A673 (cell line): ENCODE data around the gene OARD1. TPM values are rescaled to one million over a fixed set of nuclear protein-coding genes. Genes with fewer than 3 reads are reported as not detected.
A peak's percentile ranks its signal among the peaks of the same experiment; 100 is the strongest.

Experiments
- BruUV-seq: library from RNA; stranded (reverse); fragments of 400-500 nt; replicated peaks from 2 replicates; lab custom pipeline; 2021; lab: Mats Ljungman, UMichigan
- CTCF ChIA-PET: fragments of 300-600 bp; sonication (Branson Sonifier 250); formaldehyde crosslinking; loops from one replicate; lab custom pipeline; 2022; ENCODE audit warnings: antibody characterized with exemption; lab: Charles Lee
- POLR2A ChIA-PET: fragments of 300-600 bp; sonication (Branson Sonifier 250); formaldehyde crosslinking; loops from one replicate; lab custom pipeline; 2022; ENCODE audit warnings: antibody characterized with exemption; ENCODE audit not compliant: low non-redundant PET; lab: Charles Lee
- DNase-seq: peaks from one replicate; pipeline ENCODE4 v3.0.0-alpha.2; 2015; ENCODE audit warnings: low spot score
- H3K27ac ChIP-seq: fragments of 200-600 bp; sonication (generic); 2 replicates; pipeline ENCODE4 v1.5.1; 2016; ENCODE audit warnings: mixed run types, low read depth, mild to moderate bottlenecking, mixed read lengths, antibody characterized with exemption, low read length; ENCODE audit not compliant: poor library complexity, severe bottlenecking
- H3K27me3 ChIP-seq: fragments of 200-600 bp; sonication (generic); replicated peaks from 2 replicates; pipeline ENCODE4 v1.6.1; 2017; ENCODE audit warnings: mixed run types, low read depth, mild to moderate bottlenecking, mixed read lengths, antibody characterized with exemption, low read length; ENCODE audit not compliant: insufficient read depth, poor library complexity
- H3K36me3 ChIP-seq: fragments of 200-600 bp; sonication (generic); 2 replicates; pipeline ENCODE4 v1.6.1; 2016; ENCODE audit warnings: mixed run types, mild to moderate bottlenecking, mixed read lengths, antibody characterized with exemption, low read length; ENCODE audit not compliant: insufficient read depth, poor library complexity, severe bottlenecking
- H3K4me1 ChIP-seq: fragments of 200-600 bp; sonication (generic); 2 replicates; pipeline ENCODE4 v1.6.1; 2017; ENCODE audit warnings: mixed run types, mild to moderate bottlenecking, mixed read lengths, antibody characterized with exemption, low read length; ENCODE audit not compliant: insufficient read depth, poor library complexity, severe bottlenecking
- H3K4me3 ChIP-seq: fragments of 200-600 bp; sonication (generic); 2 replicates; pipeline ENCODE4 v1.5.1; 2016; ENCODE audit warnings: low read depth, mixed run types, mild to moderate bottlenecking, mixed read lengths, low read length; ENCODE audit not compliant: poor library complexity, severe bottlenecking
- H3K9me3 ChIP-seq: fragments of 200-600 bp; sonication (generic); 2 replicates; pipeline ENCODE4 v1.6.1; 2016; ENCODE audit warnings: mixed run types, low read depth, mild to moderate bottlenecking, mixed read lengths, antibody characterized with exemption, low read length; ENCODE audit not compliant: poor library complexity, severe bottlenecking
- CTCF ChIP-seq: fragments of 300-800, 200-600 bp; sonication (generic); conservative IDR thresholded peaks from 2 replicates; pipeline ENCODE4 v1.5.1; 2017; ENCODE audit warnings: low read depth, mild to moderate bottlenecking, antibody characterized with exemption, low read length, moderate library complexity, mixed read lengths
- EZH2 ChIP-seq: fragments of 200-600 bp; sonication (generic); IDR thresholded peaks from 2 replicates; pipeline ENCODE4 v1.6.1; 2017; ENCODE audit warnings: borderline replicate concordance, low read depth, mild to moderate bottlenecking, mixed read lengths, antibody characterized with exemption, low read length; ENCODE audit not compliant: poor library complexity, severe bottlenecking
- intact Hi-C: fragments of 100-400 bp; cut with micrococcal nuclease; formaldehyde crosslinking; loops from one replicate; pipeline ENCODE4 v1.10.0; 2022; ENCODE audit not compliant: unreplicated experiment
- total RNA-seq: library from RNA; stranded (reverse); gene quantifications from 2 replicates; pipeline ENCODE4 v1.2.3, GENCODE V29; 2021

Gene OARD1
- total RNA-seq, 1 experiment from 2014 or later, result 27.3 TPM

GRCh38 chr6:41027799-41028560, 44.2 kb downstream of the OARD1 start:
- CTCF ChIA-PET, result interaction anchor here (0.5 to 1.6 kb wide), 5 partner anchors 9 to 1665 kb away, joined by 3 to 12 read pairs (median 4); no protein-coding TSS in a partner anchor
- peak; percentile 53 for DNase-seq
- POLR2A ChIA-PET, result no interaction called here
- no peaks in the 10 kb centered on the region for H3K4me1 ChIP-seq
- TF ChIP-seq CTCF (peak; percentile 99), EZH2 (no peak)
- intact Hi-C loops, result loop anchor here (1.0 to 10.0 kb wide), 3 partner anchors 133 to 1666 kb away; no protein-coding TSS in a partner anchor
- no TSS peak for BruUV-seq
- no peak overlapping the region for H3K27ac ChIP-seq
- peak overlapping the region; percentile 31 for H3K4me3 ChIP-seq
- no peaks in the 10 kb centered on the region for H3K36me3 ChIP-seq
- H3K27me3 ChIP-seq, result no peaks in the 10 kb centered on the region
- no peaks in the 10 kb centered on the region for H3K9me3 ChIP-seq

GRCh38 chr6:41027241-41027640, 44.9 kb downstream of the OARD1 start:
- TF ChIP-seq CTCF, result no peak
- no peak for TF ChIP-seq EZH2
- H3K36me3 ChIP-seq, result no peaks in the 10 kb centered on the region
- no peak overlapping the region for H3K27ac ChIP-seq
- ChIA-PET POLR2A (no interaction called here), CTCF (interaction anchor here (1.6 kb wide), 1 partner anchor 1665 kb away, joined by 3 read pairs; no protein-coding TSS in a partner anchor)
- no peak for DNase-seq
- intact Hi-C loops, result loop anchor here (1.0 to 10.0 kb wide), 3 partner anchors 132 to 1665 kb away; no protein-coding TSS in a partner anchor
- BruUV-seq, result no TSS peak
- H3K27me3 ChIP-seq, result no peaks in the 10 kb centered on the region
- H3K4me3 ChIP-seq, result no peak overlapping the region
- no peaks in the 10 kb centered on the region for H3K4me1 ChIP-seq
- no peaks in the 10 kb centered on the region for H3K9me3 ChIP-seq

GRCh38 chr6:41025966-41026530, 46.1 kb downstream of the OARD1 start:
- no peak for TF ChIP-seq CTCF
- no peak for TF ChIP-seq EZH2
- ChIA-PET POLR2A (no interaction called here), CTCF (no interaction called here)
- H3K36me3 ChIP-seq, result no peaks in the 10 kb centered on the region
- no peak overlapping the region for H3K27ac ChIP-seq
- no peak overlapping the region for H3K4me3 ChIP-seq
- no peaks in the 10 kb centered on the region for H3K27me3 ChIP-seq
- no TSS peak for BruUV-seq
- H3K4me1 ChIP-seq, result no peaks in the 10 kb centered on the region
- intact Hi-C loops, result loop anchor here (5.0 to 10.0 kb wide), 2 partner anchors 711 to 1664 kb away; no protein-coding TSS in a partner anchor
- H3K9me3 ChIP-seq, result no peaks in the 10 kb centered on the region
- no peak for DNase-seq
